NT2/D1 (cell line): ENCODE results near the gene ARMC9.

Experiments
- SUZ12 ChIP-seq: IDR thresholded peaks from 2 replicates; pipeline ENCODE4 v1.6.1; 2011; ENCODE audit not compliant: insufficient read length, insufficient read depth; ENCODE audit errors: extremely low read depth
- YY1 ChIP-seq: IDR thresholded peaks from 2 replicates; pipeline ENCODE4 v1.6.1; 2011; ENCODE audit not compliant: insufficient read length, insufficient read depth

DNA sequence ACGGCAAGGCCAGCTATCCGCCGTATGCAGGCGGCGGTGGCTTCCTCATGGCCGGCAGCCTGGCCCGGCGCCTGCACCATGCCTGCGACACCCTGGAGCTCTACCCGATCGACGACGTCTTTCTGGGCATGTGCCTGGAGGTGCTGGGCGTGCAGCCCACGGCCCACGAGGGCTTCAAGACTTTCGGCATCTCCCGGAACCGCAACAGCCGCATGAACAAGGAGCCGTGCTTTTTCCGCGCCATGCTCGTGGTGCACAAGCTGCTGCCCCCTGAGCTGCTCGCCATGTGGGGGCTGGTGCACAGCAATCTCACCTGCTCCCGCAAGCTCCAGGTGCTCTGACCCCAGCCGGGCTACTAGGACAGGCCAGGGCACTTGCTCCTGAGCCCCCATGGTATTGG lies 200.2 kb downstream of the ARMC9 start:
- TF ChIP-seq YY1 (no peak), SUZ12 (no peak)
